AG09319 (cell line): ENCODE measurements around the gene FMN2.

Source experiments
- DNase-seq: peaks from one replicate; pipeline ENCODE4 v3.0.0-alpha.2; 2010; ENCODE audit warnings: low read depth; ENCODE audit errors: extremely low read depth
- CTCF ChIP-seq: IDR thresholded peaks from 2 replicates; pipeline ENCODE4 v1.5.1; 2011; ENCODE audit warnings: low read depth, mild to moderate bottlenecking, inconsistent platforms, low read length, moderate library complexity

Gene FMN2

GRCh38 chr1:240503558-240503957 lies 411.9 kb downstream of the FMN2 start:
- no peak for TF ChIP-seq CTCF
- DNase-seq, result no peak

GRCh38 chr1:240506176-240506575 lies 414.5 kb downstream of the FMN2 start:
- no peak for DNase-seq

GRCh38 chr1:240508201-240508600 lies 416.5 kb downstream of the FMN2 start:
- no peak for TF ChIP-seq CTCF
- no peak for DNase-seq

More at GRCh38 chr1:240506176-240506575, 414.5 kb downstream of the FMN2 start:
- no peak for TF ChIP-seq CTCF

- peak; percentile 37 for DNase-seq
- no peak for TF ChIP-seq CTCF
These were observed 417.3 kb downstream of the FMN2 start for GRCh38 chr1:240508950-240509349.

- no peak for DNase-seq
- no peak for TF ChIP-seq CTCF
These were observed 420.1 kb downstream of the FMN2 start for GRCh38 chr1:240511789-240512188.

- DNase-seq, result no peak
These were observed 423.8 kb downstream of the FMN2 start for GRCh38 chr1:240515505-240515904.

GRCh38 chr1:240516069-240516468 lies 424.4 kb downstream of the FMN2 start:
- no peak for DNase-seq
- TF ChIP-seq CTCF, result no peak

More at GRCh38 chr1:240515505-240515904, 423.8 kb downstream of the FMN2 start:
- TF ChIP-seq CTCF, result no peak
